ENCODE results near the gene PTRHD1.
"Not testable (repeated sequence)": the region's sequence is repeated elsewhere in the genome, so short reads cannot be mapped to it uniquely, and the experiment has no call there.

The PTRHD1 gene

GRCh38 chr2:24805811-24806660 lies 12.8 kb upstream of the PTRHD1 start:
- not testable (repeated sequence) for DNase-seq

- DNase-seq = not testable (repeated sequence)
These were observed 7.3 kb upstream of the PTRHD1 start for GRCh38 chr2:24800487-24800886.

- DNase-seq = no peak
These were observed 4.5 kb upstream of the PTRHD1 start for GRCh38 chr2:24797644-24798043.

GRCh38 chr2:24793761-24794435 lies 707 bp upstream of the PTRHD1 start:
- no peak for DNase-seq

GRCh38 chr2:24792542-24792873 lies 683 bp downstream of the PTRHD1 start:
- no peak for DNase-seq

- DNase-seq = no peak
These were observed 1.7 kb downstream of the PTRHD1 start for GRCh38 chr2:24791452-24791851.

GRCh38 chr2:24788816-24789215 lies 4.4 kb downstream of the PTRHD1 start:
- no peak for DNase-seq

- DNase-seq = no peak
These were observed 5.7 kb downstream of the PTRHD1 start for GRCh38 chr2:24787532-24787931.

GRCh38 chr2:24785671-24786321 lies 7.4 kb downstream of the PTRHD1 start:
- no peak for DNase-seq

- DNase-seq = no peak
These were observed 9.6 kb downstream of the PTRHD1 start for GRCh38 chr2:24783641-24784040.

GRCh38 chr2:24779116-24779515 lies 14.1 kb downstream of the PTRHD1 start:
- no peak for DNase-seq

- no peak for DNase-seq
These were observed 18.8 kb downstream of the PTRHD1 start for GRCh38 chr2:24774373-24774772.

- no peak for DNase-seq
These were observed 21.2 kb downstream of the PTRHD1 start for GRCh38 chr2:24771764-24772586.

GRCh38 chr2:24771061-24771460 lies 22.1 kb downstream of the PTRHD1 start:
- DNase-seq = no peak

GRCh38 chr2:24768601-24769000 lies 24.6 kb downstream of the PTRHD1 start:
- no peak for DNase-seq

GRCh38 chr2:24768013-24768412 lies 25.2 kb downstream of the PTRHD1 start:
- DNase-seq = no peak

GRCh38 chr2:24766609-24767008 lies 26.6 kb downstream of the PTRHD1 start:
- DNase-seq = no peak

- no peak for DNase-seq
These were observed 29.3 kb downstream of the PTRHD1 start for GRCh38 chr2:24763843-24764242.

- DNase-seq = no peak
These were observed 30.7 kb downstream of the PTRHD1 start for GRCh38 chr2:24762518-24762917.

- no peak for DNase-seq
These were observed 31.3 kb downstream of the PTRHD1 start for GRCh38 chr2:24761866-24762265.

GRCh38 chr2:24756789-24757188 lies 36.4 kb downstream of the PTRHD1 start:
- DNase-seq = no peak

- DNase-seq = no peak
These were observed 38.0 kb downstream of the PTRHD1 start for GRCh38 chr2:24754985-24755705.
